Esophagus muscularis mucosa (tissue), 3 donors: ENCODE results near the gene EHD4.

ENCODE experiments used
- POLR2A ChIP-seq: fragments of 450-650 bp; IDR thresholded peaks from one replicate; pipeline ENCODE4 v1.6.1; 2017; ENCODE audit warnings: antibody characterized with exemption, moderate library complexity, mild to moderate bottlenecking, low read depth
- POLR2AphosphoS5 ChIP-seq, 2 donors: sonication (generic); formaldehyde crosslinking; IDR thresholded peaks; one replicate each; pipeline ENCODE4 v1.6.1; 2017; ENCODE audit warnings: antibody characterized with exemption in 2 of 2
- TF ChIP-seq, protein P1 (sequence below), 3 experiments: fragments of 200-600 bp in 2 of 3; fragments of 450-650 bp in 1 of 3; sonication (generic) in 2 of 3; IDR thresholded peaks; one replicate each; pipeline ENCODE4 v1.5.1; 2017 to 2019; ENCODE audit warnings: antibody characterized with exemption in 3 of 3, mild to moderate bottlenecking in 2 of 3, moderate library complexity in 1 of 3

DNA sequence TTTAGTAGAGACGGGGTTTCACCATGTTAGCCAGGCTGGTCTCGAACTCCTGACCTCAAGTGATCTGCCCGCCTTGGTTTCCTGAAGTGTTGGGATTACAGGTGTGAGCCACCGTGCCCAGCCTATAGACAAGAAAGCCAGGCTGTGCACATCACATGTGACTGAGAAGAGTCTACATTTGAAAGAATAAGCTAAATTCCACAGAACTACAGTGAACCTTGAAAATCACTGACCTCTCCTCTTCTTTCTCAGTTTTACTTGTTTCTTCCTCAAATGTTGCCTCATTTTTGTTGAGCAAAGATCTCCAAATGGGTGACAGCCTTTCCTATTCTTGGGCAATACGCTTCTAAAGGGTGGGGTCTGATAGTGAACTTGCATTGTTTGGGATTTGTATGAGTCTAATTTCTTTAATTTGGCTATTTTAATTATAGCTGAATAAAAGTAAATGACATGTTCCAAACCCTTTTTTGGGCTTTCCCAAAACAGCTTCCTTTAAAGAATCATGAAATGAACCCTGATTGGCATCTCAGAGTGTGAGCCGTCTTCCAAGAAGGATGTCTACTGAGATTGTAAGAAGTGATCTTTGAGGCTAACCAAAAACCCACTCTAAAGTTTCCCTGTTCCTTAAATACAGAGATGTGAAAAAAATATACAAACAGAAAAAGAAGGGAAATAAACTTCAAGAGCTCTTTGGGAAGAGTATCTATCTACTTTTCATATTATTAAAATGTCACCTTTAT lies 56.9 kb downstream of the EHD4 start:
- TF ChIP-seq, protein P1, sequence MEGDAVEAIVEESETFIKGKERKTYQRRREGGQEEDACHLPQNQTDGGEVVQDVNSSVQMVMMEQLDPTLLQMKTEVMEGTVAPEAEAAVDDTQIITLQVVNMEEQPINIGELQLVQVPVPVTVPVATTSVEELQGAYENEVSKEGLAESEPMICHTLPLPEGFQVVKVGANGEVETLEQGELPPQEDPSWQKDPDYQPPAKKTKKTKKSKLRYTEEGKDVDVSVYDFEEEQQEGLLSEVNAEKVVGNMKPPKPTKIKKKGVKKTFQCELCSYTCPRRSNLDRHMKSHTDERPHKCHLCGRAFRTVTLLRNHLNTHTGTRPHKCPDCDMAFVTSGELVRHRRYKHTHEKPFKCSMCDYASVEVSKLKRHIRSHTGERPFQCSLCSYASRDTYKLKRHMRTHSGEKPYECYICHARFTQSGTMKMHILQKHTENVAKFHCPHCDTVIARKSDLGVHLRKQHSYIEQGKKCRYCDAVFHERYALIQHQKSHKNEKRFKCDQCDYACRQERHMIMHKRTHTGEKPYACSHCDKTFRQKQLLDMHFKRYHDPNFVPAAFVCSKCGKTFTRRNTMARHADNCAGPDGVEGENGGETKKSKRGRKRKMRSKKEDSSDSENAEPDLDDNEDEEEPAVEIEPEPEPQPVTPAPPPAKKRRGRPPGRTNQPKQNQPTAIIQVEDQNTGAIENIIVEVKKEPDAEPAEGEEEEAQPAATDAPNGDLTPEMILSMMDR (IDR thresholded peaks at IDR 0.05): no peak
- TF ChIP-seq POLR2AphosphoS5 (IDR thresholded peaks at IDR 0.05) (no peak), POLR2A (no peak)
